ENCODE data around the gene LHPP.

Gene LHPP

DNA sequence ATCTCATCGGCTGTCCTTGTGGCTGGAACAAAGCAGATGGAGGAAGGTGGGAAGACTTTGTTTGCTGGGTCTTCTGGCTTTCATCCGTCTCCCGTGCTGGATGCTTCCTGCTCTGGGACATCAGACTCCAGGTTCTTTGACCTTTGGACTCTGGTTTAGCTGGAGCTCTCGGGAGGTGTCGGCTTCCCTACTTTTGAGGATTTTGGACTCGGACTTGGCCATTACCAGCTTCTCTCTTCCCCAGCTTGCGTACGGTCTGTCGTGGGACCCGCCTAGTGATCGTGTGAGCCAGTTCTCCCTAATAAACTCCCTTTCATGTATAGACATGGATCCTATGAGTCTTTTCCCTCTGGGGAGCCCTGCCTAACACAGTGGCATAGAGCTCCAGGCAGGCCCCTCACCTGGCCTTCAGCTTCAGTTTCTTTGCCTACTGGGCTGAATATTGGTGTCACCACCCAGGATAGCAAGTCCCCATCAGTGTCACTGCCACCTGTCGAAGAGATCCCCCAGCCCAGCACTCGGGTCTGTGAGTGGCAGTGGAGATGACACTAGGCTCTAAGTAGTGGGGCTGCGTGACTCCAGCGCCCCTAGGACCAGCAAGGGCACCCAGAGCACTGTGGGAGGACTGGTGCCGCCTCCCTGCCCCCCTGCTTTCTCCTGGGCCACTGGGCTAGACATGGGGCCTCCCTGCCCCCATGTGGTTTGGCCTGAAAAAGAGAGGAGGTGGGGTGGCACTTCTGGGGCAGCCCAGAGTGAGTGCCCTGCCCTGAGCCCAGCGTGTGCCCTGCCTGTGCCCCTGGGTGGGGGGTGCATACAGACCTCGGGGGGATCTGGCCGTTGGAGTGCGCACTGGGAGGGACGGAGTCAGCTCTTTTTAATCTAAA lies 135.6 kb downstream of the LHPP start:
- DNase-seq (ENCODE audit: insufficient read length, low spot score) (no peak), FAIRE-seq (no peak)
- TF ChIP-seq, protein P1, sequence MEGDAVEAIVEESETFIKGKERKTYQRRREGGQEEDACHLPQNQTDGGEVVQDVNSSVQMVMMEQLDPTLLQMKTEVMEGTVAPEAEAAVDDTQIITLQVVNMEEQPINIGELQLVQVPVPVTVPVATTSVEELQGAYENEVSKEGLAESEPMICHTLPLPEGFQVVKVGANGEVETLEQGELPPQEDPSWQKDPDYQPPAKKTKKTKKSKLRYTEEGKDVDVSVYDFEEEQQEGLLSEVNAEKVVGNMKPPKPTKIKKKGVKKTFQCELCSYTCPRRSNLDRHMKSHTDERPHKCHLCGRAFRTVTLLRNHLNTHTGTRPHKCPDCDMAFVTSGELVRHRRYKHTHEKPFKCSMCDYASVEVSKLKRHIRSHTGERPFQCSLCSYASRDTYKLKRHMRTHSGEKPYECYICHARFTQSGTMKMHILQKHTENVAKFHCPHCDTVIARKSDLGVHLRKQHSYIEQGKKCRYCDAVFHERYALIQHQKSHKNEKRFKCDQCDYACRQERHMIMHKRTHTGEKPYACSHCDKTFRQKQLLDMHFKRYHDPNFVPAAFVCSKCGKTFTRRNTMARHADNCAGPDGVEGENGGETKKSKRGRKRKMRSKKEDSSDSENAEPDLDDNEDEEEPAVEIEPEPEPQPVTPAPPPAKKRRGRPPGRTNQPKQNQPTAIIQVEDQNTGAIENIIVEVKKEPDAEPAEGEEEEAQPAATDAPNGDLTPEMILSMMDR (IDR thresholded peaks at IDR 0.05; ENCODE audit: insufficient read depth, missing control alignments) = no peak

DNA sequence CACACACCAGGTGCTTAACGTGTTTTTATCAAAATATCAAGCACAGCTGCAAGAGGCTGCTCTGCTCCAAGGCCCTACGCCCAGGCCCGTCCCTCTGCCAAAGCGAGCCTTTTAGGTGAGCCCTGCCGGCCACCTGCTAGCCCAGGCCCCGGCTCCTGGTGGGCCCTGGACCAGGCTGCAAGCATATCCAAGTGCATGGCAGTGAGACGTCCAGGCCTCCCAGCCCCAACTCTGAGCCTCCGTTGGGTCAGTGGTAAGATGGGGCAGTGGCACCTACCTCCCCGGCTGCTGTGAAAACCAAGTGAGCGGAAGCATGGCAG lies 136.2 kb downstream of the LHPP start:
- DNase-seq (ENCODE audit: insufficient read length, low spot score) (no peak), FAIRE-seq (no peak)
- TF ChIP-seq, protein P1 (IDR thresholded peaks at IDR 0.05; ENCODE audit: insufficient read depth, missing control alignments) = no peak

DNA sequence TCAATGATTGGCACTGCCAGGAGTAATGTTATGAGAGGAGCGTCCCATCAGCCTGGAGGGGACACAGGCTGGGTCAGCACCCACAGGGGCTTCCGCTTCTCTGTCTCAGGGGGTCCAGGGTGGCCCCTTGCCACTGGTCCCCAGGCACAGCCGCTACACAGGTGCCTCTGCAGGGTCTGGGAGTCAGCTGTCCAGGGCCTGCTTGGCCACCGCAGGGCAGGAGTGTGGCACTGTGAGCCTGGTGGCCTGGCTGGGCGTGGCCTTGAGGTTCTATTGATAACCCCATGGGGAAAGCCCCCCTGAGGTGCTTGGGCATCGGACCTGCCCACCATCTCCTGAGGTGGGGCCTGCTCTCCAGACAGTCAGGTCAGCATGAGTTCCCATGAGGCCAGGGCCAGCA lies 136.6 kb downstream of the LHPP start:
- DNase-seq (ENCODE audit: insufficient read length, low spot score) (no peak), FAIRE-seq (no peak)
- TF ChIP-seq, protein P1 (IDR thresholded peaks at IDR 0.05; ENCODE audit: insufficient read depth, missing control alignments) = no peak

DNA sequence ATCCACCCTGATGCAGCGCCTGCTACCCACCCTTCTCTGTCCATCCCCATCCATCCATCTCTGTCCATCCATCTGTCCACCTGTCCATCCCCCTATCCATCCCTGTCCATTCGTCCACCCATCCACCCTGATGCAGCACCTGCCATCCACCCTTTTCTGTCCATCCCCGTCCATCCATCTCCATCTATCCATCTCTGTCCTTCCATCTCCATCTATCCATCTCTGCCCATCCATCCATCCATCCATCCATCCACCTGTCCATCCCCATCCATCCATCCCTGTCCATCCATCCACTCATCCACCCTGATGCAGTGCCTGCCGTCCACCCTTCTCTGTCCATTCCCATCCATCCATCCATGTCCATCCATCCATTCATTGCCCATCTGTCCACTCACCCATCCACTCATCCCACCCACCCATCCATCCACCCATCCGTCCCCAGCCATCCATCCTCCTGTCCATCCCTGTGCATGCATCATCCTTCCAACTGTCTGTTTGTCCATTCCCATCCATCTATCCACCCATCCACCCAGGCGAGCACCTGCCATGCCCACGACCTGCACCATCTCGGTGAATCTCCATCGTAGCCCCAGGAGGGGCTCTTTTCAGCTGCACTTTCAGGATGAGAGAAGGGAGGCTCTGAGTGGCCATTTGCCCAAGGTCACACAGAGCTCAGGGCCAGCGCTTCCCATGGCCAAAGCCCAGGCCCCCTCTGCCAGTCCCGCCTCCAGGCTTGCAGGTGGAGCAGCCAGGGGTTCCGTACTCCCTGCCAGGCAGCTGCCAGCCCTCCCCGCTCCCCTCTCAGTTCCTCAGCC lies 137.4 kb downstream of the LHPP start:
- DNase-seq (ENCODE audit: insufficient read length, low spot score) (no peak), FAIRE-seq (no peak)
- TF ChIP-seq, protein P1 (IDR thresholded peaks at IDR 0.05; ENCODE audit: insufficient read depth, missing control alignments) = no peak

DNA sequence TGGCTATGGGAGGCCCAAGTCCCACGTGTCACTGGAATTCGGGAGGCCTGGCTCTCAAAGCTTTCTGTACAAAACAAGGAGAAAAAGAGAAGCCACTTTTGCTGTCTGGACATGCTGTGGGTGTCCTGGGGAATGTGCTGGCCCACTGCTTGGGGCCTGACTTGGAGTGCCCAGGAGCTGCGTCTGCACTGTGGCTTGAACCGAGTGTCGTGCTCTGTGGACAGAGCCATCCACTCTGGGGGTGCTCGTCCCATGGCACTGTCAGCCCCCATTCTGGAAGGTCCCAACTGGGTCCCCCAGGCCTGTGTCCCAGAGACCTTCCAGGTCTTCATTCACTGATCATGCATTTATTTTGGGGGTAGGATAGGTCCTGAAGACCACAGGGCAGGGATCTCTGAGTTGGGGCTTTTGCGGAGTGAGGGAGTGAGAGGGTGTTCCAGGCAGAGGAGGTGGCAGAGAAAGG lies 138.0 kb downstream of the LHPP start:
- DNase-seq (ENCODE audit: insufficient read length, low spot score) = no peak
- no peak for FAIRE-seq
- TF ChIP-seq, protein P1 (IDR thresholded peaks at IDR 0.05; ENCODE audit: insufficient read depth, missing control alignments) = no peak

DNA sequence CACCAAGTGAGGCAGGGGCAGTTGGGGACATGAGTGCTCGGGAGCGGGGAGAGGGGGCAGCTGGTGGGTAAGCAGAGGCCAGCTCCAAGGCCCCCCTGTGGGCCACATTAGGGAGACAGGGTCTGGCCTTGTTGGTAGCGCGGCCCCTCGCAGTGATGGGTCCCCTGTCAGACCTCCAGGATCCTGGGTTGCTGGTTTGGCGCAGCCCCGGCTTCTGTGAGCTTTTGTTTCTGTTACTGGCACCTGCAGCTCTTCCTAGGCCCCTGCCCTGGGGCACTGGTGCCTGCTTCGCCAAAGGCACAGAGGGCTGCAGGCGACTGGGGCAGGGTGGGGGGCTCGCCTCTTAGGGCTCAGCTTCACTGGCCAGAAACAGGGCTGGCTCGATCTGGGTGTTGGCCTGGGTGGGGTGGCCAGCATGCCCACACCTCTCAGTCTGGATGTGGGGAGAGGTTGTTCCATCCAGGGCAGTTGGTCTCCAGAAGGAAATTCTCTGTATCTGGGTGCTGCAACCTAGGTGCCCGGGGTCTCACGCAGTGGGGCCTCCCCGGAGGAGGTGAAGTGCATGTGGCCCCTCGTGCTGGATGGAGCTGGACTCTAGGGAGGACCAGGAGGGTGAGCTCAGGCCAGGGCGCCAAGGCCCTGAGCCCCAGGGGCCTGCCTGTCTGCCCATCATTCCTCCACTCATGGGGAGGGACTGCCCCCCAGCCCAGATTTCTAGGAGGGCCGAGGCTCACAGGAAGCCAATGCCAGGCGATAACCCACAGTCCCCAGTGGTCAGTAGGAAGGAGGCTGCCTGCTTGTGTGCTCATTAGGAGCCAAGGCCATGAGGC lies 138.6 kb downstream of the LHPP start:
- DNase-seq (ENCODE audit: insufficient read length, low spot score) (no peak), FAIRE-seq (no peak)
- TF ChIP-seq, protein P1 (IDR thresholded peaks at IDR 0.05; ENCODE audit: insufficient read depth, missing control alignments) = no peak

All from D721Med (cell line).